ENCODE results near the gene C9orf57.
"Not testable (repeated sequence)": the region's sequence is repeated elsewhere in the genome, so short reads cannot be mapped to it uniquely, and the experiment has no call there.

C9orf57 gene, protein sequence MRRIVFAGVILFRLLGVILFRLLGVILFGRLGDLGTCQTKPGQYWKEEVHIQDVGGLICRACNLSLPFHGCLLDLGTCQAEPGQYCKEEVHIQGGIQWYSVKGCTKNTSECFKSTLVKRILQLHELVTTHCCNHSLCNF

GRCh38 chr9:72060513-72060912 lies at the start of gene C9orf57:
C9orf57 (minus strand) TSS chr9:72060613; CDS start chr9:72059331, 1,282 bp downstream.
- no peak for DNase-seq

DNA sequence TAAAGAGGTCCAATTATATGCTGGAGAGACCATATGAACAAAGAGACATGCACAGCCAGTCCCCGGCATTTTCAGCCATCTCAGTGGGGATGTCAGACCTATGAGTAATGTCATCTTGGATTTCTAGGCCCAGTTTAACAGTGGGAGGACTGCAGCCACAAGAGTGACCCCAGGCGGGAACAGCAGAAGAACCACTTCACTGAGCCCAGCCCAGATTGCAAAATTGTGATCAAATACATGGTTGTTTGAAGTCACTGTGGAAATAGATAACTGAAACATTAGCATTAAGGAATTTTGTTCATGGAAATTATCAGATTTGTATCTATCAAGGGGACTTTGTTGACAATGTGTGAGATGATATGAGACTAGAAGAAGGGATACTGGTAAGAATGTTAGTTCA lies 42.1 kb upstream of the C9orf57 start:
- DNase-seq, result no peak

GRCh38 chr9:72095520-72095919 lies 35.1 kb upstream of the C9orf57 start:
- not testable (repeated sequence) for DNase-seq

- no peak for DNase-seq
Measured at GRCh38 chr9:72092820-72093219, 32.4 kb upstream of the C9orf57 start.

- no peak for DNase-seq
Measured at GRCh38 chr9:72089451-72090130, 29.2 kb upstream of the C9orf57 start.

DNA sequence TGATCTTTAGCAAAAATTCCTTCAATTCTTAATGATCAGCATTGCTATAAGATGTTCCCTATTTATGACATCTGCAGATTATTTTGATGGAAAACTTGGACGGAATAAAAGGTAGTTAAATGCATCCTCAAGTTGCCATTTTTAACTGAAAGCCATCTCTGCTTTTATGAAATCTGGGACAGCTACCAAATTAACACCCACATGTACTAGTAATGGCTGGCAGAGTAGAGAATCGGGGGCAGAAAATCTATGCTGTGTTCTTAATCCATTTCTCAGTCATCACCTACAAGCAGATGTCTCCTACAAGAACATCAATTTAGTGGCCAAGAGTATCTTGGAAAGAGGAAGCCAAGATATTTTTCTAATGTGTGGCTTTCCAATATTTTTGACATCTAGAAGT lies 22.1 kb upstream of the C9orf57 start:
- no peak for DNase-seq

- not testable (repeated sequence) for DNase-seq
Measured at GRCh38 chr9:72074666-72075065, 14.3 kb upstream of the C9orf57 start.

DNA sequence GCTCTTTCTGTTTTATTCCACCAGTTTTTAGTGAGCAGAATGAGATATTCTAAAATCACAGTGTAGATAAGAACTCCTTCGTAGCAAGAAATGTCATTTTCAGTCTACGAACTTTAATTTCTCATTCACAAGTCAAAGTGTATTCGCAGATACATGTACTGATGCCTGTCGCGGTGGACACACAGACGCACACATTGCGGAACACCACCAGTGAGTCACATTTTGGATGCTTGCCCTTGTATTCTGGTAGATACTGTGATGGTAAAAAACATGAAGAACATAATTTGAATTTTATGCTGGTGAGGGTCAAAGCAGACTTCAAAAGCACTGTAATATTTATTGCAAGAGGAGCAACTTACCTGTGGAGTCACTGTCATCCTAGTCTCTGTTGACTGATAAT lies 4.7 kb upstream of the C9orf57 start:
- no peak for DNase-seq

DNA sequence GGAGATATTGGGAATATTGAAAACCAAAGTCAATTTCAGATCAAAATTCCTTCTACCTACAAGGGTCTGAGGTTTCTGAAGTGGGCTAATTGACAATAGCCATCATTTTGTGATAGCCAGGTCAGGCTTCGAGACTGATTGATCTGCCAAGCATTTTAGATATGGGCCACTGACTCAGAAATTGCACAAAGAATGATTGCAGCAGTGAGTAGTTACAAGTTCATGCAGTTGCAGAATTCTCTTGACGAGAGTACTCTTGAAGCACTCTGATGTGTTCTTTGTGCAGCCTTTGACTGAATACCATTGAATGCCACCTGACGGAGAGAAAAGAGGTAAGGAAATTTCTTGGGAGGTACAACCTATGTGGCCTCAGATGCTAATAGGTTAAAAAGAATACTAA lies 8.3 kb downstream of the C9orf57 start:
- DNase-seq, result no peak

DNA sequence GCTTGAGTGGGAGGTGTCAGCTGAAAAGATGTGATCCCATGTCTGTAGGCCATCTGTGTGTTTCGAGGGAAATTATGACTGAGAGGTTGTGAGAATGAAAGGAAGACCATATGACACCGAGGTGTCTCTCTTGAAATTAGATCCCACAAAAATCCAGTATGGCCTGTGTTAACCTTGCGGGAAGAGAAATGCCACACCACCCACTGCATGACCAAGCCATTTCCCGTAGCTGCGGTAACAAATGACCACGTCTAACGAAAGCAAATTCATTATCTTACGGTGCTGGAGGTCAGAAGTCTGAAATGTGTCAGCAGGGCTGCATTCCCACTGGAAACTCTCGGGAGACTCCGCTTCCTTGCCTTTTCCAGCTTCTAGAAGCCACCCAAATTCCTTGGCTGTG lies 11.6 kb downstream of the C9orf57 start:
- no peak for DNase-seq

DNA sequence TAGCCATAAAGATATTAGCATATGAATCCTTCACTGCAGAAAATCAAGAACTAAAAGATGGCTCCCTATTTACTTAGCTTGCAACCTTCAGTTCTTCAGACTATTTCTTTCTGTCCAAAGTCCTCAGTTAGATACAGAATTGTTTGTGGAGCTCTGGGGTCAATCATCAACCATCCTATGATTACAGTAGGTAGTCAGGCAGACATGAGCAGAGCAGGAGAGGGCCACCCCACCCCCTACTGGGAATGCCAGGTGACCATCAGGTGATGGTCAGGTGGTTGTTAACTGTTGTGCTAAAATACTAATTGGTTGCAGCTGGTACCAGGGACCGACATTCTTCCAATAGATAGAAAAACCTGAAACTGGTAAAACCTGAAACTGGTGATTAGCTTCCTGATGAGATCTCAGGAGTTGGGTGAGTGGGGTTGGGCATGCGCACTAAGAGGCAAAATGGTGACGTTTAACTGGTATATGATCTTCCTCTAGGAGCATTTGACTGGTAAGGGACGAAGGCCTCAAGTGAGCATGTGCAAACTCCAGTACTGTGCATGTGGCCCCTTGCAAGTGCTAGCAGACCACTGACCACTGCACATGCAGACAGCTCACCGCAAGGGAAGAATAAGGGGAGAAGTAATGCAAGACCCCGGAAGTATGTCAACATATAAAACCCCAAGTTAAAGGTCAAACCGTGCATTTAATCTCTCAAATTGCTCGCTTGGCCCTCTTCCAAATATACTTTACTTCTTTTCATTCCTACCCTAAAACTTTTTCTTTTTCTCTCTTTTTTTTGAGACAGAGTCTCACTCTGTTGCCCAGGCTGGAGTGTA lies 13.6 kb downstream of the C9orf57 start:
- DNase-seq, result no peak

DNA sequence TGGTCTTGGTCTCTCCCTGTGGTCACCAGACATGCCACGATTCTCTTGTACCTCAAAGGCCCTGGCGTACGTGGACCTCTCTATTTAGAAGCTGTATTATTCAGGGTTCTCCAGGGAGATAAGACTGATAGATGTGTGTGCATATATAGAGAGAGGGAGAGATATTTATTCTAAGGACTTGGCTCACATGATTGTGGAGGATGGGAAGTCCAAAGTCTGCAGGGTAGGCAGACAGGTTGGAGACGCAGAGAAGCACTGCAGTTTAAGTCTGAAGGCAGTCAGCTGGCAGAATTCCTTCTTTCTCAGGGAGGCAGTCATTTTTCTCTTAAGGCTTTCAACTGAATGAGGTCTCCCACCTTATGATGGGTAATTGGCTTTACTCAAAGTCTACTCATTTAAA lies 16.3 kb downstream of the C9orf57 start:
- no peak for DNase-seq

DNA sequence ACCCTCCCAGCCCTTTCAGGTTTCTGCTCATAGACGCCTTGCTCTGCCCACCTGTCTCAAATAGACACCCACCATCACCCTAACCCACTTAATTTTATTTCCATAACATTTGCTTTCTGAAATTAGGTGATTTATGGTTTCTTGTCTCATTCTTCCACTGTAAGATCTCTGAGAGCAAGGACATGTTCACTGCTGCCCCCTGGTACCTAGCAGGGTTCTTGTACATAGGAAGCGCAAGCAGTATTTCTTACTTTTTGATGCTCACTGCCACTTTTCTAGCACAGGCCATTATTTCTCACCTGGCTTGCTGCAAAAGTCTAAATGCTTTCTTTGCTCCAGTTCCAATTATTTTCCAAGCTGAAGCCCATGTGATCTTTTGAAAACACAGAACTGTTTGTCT lies 16.8 kb downstream of the C9orf57 start:
- no peak for DNase-seq

GRCh38 chr9:72042928-72043327 lies 17.5 kb downstream of the C9orf57 start:
- DNase-seq, result no peak

GRCh38 chr9:72041775-72042194 lies 18.6 kb downstream of the C9orf57 start:
- DNase-seq, result peak; percentile 24

DNA sequence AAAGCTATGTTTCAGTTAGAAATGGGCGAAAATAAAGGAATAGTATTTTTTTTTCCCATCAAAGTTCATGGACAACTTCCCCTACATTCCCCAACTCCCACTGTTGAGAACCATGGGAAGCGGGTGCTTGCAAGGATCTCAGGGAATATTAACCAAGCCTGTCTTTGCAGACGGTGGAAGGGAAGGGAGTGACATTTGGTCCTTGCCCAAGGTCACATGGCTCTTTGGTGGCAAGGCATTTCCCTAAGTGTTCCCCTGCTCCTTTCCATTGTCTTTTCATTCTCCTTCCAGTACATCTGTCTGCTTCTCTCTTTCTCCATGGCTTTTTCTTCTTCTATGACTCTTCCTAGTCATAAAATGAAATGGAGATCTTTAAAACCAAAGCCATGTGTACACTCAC lies 19.0 kb downstream of the C9orf57 start:
- DNase-seq, result no peak

DNA sequence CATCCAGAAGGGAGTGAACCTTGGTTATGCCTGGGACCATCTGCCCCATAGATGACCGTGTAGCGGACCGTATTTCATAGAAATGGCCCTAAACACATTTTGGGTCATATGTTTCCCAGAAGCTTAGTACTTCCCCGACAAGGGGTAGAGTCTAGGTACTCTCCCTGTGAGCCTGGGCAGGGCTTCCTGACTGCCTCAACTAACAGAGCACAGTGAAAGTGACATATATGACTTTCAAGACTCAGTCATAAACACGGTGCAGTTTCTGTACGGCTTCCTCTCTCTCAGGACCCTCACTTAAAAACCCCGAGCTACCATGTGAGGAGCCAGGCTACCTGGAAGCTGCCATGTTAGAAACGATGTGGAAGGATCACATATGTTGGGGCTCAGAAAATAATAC lies 20.9 kb downstream of the C9orf57 start:
- DNase-seq, result no peak

DNA sequence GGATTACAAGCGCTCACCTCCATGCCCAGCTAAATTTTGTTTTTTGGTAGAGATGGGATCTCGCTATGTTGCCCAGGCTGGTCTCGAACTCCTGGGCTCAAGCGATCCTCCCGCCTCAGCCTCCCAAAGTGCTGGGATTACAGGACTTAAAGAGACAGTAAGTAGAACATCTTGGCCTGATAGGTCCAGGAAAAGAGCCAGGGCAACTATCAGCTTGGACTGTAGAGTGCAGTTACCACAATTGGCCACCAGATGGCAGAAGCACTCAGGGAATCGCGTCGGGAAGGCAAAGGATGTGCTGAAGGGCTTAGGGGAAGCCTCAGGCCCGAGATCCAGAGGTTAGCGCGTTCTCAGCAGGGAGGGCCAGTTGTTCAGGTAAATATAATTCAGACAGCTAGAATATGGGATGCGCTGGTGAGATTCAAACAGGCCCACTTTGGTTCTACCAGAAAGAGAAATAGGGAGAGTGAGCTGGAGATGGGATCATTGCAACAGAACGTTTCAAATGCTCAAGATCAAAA lies 21.5 kb downstream of the C9orf57 start:
- DNase-seq, result peak; percentile 52

GRCh38 chr9:72038408-72038807 lies 22.0 kb downstream of the C9orf57 start:
- DNase-seq, result no peak

DNA sequence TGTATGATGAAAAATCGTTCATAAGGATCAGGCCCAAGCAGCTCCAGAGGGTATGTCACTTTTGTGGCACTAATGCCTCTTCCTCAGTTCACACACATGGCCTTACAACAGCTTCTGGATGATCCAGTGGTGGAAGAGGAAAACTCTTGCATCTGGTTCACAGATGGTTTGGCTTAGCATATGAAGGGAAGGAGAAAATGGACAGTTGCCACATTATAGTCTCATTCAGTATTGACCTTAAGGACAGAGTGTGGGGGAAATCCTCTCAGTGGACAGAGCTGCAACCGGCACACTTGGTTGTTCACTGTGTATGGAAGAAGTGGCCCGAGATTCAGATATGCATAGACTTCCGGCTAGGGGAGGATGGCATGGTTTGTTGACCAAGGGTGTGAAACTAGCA lies 22.8 kb downstream of the C9orf57 start:
- DNase-seq, result peak; percentile 7

GRCh38 chr9:72030767-72031166 lies 29.6 kb downstream of the C9orf57 start:
- DNase-seq, result no peak

GRCh38 chr9:72029986-72030385 lies 30.4 kb downstream of the C9orf57 start:
- no peak for DNase-seq

DNA sequence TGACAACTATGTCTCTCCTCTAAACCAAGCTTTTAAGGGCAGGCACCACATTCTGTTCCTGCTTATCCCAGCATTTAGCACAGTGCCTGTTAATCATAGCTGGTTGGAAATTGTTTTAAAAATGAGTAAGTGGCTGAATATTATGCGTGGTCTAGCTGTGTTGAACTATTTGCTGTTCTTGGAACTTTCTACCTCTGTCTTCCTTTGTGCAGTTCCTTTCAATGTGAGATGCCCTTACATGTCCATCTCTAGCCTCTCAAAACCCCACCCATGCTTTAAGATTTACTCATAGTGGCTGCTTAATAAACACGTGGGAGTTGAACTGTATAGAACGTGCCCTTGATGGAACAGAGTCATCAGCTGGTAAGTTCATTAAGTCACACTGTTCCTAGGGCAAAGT lies 34.5 kb downstream of the C9orf57 start:
- no peak for DNase-seq

GRCh38 chr9:72023596-72023995 lies 36.8 kb downstream of the C9orf57 start:
- DNase-seq, result no peak
